B cell (primary cell): Measurements from ENCODE around the gene RABGAP1L.

ENCODE experiments used
- EZH2 ChIP-seq: IDR thresholded peaks from 2 replicates; pipeline ENCODE4 v1.6.1; 2012; ENCODE audit warnings: borderline replicate concordance, low read depth, mild to moderate bottlenecking, moderate library complexity, low read length; ENCODE audit not compliant: insufficient read depth, poor library complexity, severe bottlenecking
- TF ChIP-seq, protein P1 (sequence below): fragments of 200-600 bp; IDR thresholded peaks from one replicate; pipeline ENCODE4 v1.8.0; 2022; ENCODE audit warnings: antibody characterized with exemption, mild to moderate bottlenecking

GRCh38 chr1:174703309-174703708, 544.0 kb downstream of the RABGAP1L start:
- TF ChIP-seq, protein P1, sequence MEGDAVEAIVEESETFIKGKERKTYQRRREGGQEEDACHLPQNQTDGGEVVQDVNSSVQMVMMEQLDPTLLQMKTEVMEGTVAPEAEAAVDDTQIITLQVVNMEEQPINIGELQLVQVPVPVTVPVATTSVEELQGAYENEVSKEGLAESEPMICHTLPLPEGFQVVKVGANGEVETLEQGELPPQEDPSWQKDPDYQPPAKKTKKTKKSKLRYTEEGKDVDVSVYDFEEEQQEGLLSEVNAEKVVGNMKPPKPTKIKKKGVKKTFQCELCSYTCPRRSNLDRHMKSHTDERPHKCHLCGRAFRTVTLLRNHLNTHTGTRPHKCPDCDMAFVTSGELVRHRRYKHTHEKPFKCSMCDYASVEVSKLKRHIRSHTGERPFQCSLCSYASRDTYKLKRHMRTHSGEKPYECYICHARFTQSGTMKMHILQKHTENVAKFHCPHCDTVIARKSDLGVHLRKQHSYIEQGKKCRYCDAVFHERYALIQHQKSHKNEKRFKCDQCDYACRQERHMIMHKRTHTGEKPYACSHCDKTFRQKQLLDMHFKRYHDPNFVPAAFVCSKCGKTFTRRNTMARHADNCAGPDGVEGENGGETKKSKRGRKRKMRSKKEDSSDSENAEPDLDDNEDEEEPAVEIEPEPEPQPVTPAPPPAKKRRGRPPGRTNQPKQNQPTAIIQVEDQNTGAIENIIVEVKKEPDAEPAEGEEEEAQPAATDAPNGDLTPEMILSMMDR, result no peak
- TF ChIP-seq EZH2, result no peak
